SK-N-MC (cell line): Measurements from ENCODE around the gene KRTAP6-1.

Experiments
- EZH2 ChIP-seq: fragments of 200-600 bp; sonication (generic); IDR thresholded peaks from one replicate; pipeline ENCODE4 v1.6.1; 2017; ENCODE audit warnings: antibody characterized with exemption
- FOXP2 ChIP-seq: optimal IDR thresholded peaks from 2 replicates; pipeline ENCODE3; 2011; ENCODE audit warnings: mild to moderate bottlenecking, moderate library complexity; ENCODE audit not compliant: insufficient read depth; ENCODE audit errors: extremely low read length, control extremely low read depth
- POLR2AphosphoS5 ChIP-seq: IDR thresholded peaks from 2 replicates; pipeline ENCODE4 v1.6.1; 2012; ENCODE audit warnings: mild to moderate bottlenecking, low read depth, low read length, borderline replicate concordance

GRCh38 chr21:30634906-30635305 lies 21.2 kb upstream of the KRTAP6-1 start, which contains the start of gene KRTAP20-2:
- TF ChIP-seq EZH2 (no peak), FOXP2 (no peak), POLR2AphosphoS5 (no peak)
